OCI-LY3 (cell line): ENCODE data around the gene COLEC11.

Experiments used
- EZH2phosphoT487 ChIP-seq: fragments of 200-600 bp; shearing (Covaris generic); IDR thresholded peaks from 2 replicates; pipeline ENCODE4 v1.6.1; 2018; ENCODE audit warnings: antibody characterized with exemption, mixed run types, low read depth
- TF ChIP-seq, protein P1 (sequence below): fragments of 200-600, 300-600 bp; sonication (generic); IDR thresholded peaks from 2 replicates; pipeline ENCODE4 v1.5.1; 2014; ENCODE audit warnings: antibody characterized with exemption, low read length, low read depth

DNA sequence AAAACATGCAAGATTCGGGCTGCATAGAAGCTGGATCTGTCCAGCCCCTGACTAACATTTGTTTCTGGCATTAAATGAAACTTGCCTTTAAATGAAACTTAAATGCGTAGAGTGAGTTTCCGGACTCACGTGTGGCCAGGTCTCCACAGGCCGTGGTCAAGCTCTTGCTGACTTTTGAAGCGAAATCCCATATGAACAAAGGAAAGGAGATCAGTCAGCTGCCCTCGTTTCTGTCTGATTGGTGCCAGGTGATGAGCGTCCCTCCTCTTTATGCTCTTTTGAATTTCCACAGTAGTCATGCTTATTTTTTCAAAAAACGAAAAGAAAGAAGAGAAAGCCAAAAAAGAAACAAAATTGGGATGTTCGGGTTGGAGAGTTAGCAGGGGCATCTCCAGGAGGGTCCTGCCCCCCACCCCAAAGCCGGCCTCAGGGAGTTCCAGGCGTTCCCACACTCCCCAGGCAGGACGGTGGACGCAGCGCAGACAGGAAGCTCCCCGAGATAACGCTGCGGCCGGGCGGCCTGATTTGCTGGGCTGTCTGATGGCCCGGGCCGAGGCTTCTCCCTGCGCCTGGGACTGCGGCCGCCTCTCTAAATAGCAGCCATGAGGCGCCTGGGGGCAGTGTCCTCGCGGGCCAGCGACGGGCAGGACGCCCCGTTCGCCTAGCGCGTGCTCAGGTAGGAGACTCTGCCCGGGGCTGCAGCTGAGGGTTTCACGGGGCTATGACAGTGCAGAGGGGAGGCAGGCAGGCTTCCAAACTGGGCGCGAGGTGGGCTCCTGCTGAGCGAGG, at the start of gene COLEC11:
- TF ChIP-seq, protein P1, sequence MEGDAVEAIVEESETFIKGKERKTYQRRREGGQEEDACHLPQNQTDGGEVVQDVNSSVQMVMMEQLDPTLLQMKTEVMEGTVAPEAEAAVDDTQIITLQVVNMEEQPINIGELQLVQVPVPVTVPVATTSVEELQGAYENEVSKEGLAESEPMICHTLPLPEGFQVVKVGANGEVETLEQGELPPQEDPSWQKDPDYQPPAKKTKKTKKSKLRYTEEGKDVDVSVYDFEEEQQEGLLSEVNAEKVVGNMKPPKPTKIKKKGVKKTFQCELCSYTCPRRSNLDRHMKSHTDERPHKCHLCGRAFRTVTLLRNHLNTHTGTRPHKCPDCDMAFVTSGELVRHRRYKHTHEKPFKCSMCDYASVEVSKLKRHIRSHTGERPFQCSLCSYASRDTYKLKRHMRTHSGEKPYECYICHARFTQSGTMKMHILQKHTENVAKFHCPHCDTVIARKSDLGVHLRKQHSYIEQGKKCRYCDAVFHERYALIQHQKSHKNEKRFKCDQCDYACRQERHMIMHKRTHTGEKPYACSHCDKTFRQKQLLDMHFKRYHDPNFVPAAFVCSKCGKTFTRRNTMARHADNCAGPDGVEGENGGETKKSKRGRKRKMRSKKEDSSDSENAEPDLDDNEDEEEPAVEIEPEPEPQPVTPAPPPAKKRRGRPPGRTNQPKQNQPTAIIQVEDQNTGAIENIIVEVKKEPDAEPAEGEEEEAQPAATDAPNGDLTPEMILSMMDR, result no peak
- TF ChIP-seq EZH2phosphoT487, result no peak
